Heart left ventricle (tissue), 13 donors: ENCODE results near the gene ADAT1.

ENCODE experiments used
- POLR2A ChIP-seq, 2 donors: fragments of 450-650 bp; IDR thresholded peaks; one replicate each; pipeline ENCODE4 v1.6.1; 2017; ENCODE audit warnings: antibody characterized with exemption in 2 of 2, mild to moderate bottlenecking in 2 of 2, moderate library complexity in 2 of 2
- TF ChIP-seq, protein P1 (sequence below), 12 donors: fragments of 200-600 bp; sonication (generic) in 4 of 12; IDR thresholded peaks; one replicate each; pipeline versions ENCODE4 v1.5.0 to v1.8.0; 2018 to 2022; ENCODE audit warnings: antibody characterized with exemption in 12 of 12, mild to moderate bottlenecking in 5 of 12
- donor health status: ischemic (EF 13 %, LVEDD 7.1; RV severe dilation, severe dysfunction).
- donor health status: DM: no; HTN: yes; CAD: no.
- donor health status: DM: no; HTN: no; CAD: no.
- donor health status: ischemic (EF 25% LVEDD 6.9; RV normal size, moderate dysfunction).
- donor health status: ischemic (EF 25% LVEDD 5.7; RV mildly dilated, moderate dysfunction).
- donor health status: ischemic (EF 35%, LVEDD 5.7; RV mildly dilated, moderate dysfunction).
- donor health status: nonischemic (EF 11% LVEDD 7.7; RV severe dilation, severe dysfunction).
- donor health status: DM: yes; HTN: yes; CAD: no.
- donor health status: PGD.
- donor health status: ischemic (EF 29% LVEDD 5.4; RV normal size, mild dysfunction).
- donor health status: nonischemic (EF 23%, LVEDD 6.1; RV moderate dilation, normal function).

DNA sequence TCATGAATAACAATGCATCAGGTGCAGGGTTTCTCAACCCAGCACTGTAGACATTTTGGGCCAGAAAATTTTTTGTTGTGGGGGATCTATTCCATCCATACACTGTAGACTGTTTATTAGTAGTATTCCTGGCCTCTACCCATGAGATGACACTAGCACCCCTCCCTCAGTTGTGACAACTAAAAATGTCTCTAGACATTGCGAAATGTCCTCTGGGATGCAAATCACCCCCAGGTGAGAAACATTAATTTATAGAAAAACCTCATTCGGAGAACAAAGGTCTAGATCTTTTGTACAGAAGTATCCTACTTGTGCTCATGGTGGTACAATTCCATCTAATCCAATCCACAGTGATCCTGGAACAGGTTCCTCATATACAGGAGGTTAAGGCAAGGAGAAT lies 4.3 kb downstream of the ADAT1 start:
- TF ChIP-seq, protein P1, sequence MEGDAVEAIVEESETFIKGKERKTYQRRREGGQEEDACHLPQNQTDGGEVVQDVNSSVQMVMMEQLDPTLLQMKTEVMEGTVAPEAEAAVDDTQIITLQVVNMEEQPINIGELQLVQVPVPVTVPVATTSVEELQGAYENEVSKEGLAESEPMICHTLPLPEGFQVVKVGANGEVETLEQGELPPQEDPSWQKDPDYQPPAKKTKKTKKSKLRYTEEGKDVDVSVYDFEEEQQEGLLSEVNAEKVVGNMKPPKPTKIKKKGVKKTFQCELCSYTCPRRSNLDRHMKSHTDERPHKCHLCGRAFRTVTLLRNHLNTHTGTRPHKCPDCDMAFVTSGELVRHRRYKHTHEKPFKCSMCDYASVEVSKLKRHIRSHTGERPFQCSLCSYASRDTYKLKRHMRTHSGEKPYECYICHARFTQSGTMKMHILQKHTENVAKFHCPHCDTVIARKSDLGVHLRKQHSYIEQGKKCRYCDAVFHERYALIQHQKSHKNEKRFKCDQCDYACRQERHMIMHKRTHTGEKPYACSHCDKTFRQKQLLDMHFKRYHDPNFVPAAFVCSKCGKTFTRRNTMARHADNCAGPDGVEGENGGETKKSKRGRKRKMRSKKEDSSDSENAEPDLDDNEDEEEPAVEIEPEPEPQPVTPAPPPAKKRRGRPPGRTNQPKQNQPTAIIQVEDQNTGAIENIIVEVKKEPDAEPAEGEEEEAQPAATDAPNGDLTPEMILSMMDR (IDR thresholded peaks at IDR 0.05): no peak
- no peak for TF ChIP-seq POLR2A (IDR thresholded peaks at IDR 0.05)
